Esophagus muscularis mucosa (tissue), 4 donors: ENCODE data around the gene LIN7C. TPM values are rescaled to one million over a fixed set of nuclear protein-coding genes. Genes with fewer than 3 reads are reported as not detected.

ENCODE experiments used
- DNase-seq: peaks from one replicate; pipeline ENCODE4 v3.0.0-alpha.2; 2017; ENCODE audit errors: extremely low spot score
- H3K27ac ChIP-seq, 4 donors: fragments of 200-600 bp; sonication (generic); replicated peaks in 1 of 4; 1 replicate in 3 of 4; 2 replicates in 1 of 4; pipeline ENCODE4 v1.5.1; 2016 to 2019; ENCODE audit warnings: mild to moderate bottlenecking in 1 of 4
- H3K27me3 ChIP-seq, 4 donors: fragments of 200-600 bp; sonication (generic); one replicate each; pipeline versions ENCODE4 v1.5.1 to v1.6.0; 2016 to 2019
- H3K36me3 ChIP-seq, 4 donors: fragments of 200-600 bp; sonication (generic); one replicate each; pipeline ENCODE4 v1.5.1; 2016 to 2019
- H3K4me1 ChIP-seq, 4 donors: fragments of 200-600 bp; sonication (generic); one replicate each; pipeline ENCODE4 v1.5.1; 2016 to 2019
- H3K4me3 ChIP-seq, 4 donors: fragments of 200-600 bp; sonication (generic); 1 replicate in 2 of 4; 2 replicates in 2 of 4; pipeline ENCODE4 v1.5.1; 2016 to 2019; ENCODE audit warnings: mild to moderate bottlenecking in 4 of 4, moderate library complexity in 1 of 4
- H3K9me3 ChIP-seq, 4 donors: fragments of 200-600 bp; sonication (generic); 1 replicate in 3 of 4; 2 replicates in 1 of 4; pipeline ENCODE4 v1.5.1; 2016 to 2019
- CTCF ChIP-seq, 3 experiments: fragments of 200-600 bp in 2 of 3; fragments of 450-650 bp in 1 of 3; sonication (generic) in 2 of 3; IDR thresholded peaks; one replicate each; pipeline ENCODE4 v1.5.1; 2017 to 2019; ENCODE audit warnings: antibody characterized with exemption in 3 of 3, mild to moderate bottlenecking in 2 of 3, moderate library complexity in 1 of 3
- EP300 ChIP-seq: sonication (generic); formaldehyde crosslinking; IDR thresholded peaks from one replicate; pipeline ENCODE4 v1.6.1; 2017; ENCODE audit warnings: antibody characterized with exemption
- POLR2A ChIP-seq: fragments of 450-650 bp; IDR thresholded peaks from one replicate; pipeline ENCODE4 v1.6.1; 2017; ENCODE audit warnings: antibody characterized with exemption, moderate library complexity, mild to moderate bottlenecking, low read depth
- POLR2AphosphoS5 ChIP-seq, 2 donors: sonication (generic); formaldehyde crosslinking; IDR thresholded peaks; one replicate each; pipeline ENCODE4 v1.6.1; 2017; ENCODE audit warnings: antibody characterized with exemption in 2 of 2
- WGBS: methylation state at CpG from one replicate; pipeline ENCODE4 v1.1.5; 2018; 5-methylcytosine and 5-hydroxymethylcytosine counted together
- intact Hi-C: fragments of 100-400 bp; cut with DNase I; formaldehyde crosslinking; loops from one replicate; pipeline ENCODE4 v1.15.1; 2023
- total RNA-seq, 4 donors: library from RNA; depleted of rRNA; stranded (reverse); fragments of >200 nt; gene quantifications; one replicate each; pipeline versions ENCODE4 v1.1.0 to v1.2.1, GENCODE V29; 2016

LIN7C gene
- total RNA-seq, 4 donors from 2014 or later = 33.2 to 46.3 (median 44.0) TPM

GRCh38 chr11:27551127-27551526, 44.6 kb upstream of the LIN7C start:
- no peaks in the 10 kb centered on the region for H3K27me3 ChIP-seq
- H3K36me3 ChIP-seq = no peaks in the 10 kb centered on the region
- no peak overlapping the region for H3K4me3 ChIP-seq
- H3K27ac ChIP-seq = no peak overlapping the region
- intact Hi-C loops = no loop called here
- H3K9me3 ChIP-seq = no peaks in the 10 kb centered on the region
- H3K4me1 ChIP-seq = no peaks in the 10 kb centered on the region
- TF ChIP-seq POLR2A (no peak), EP300 (no peak), POLR2AphosphoS5 (IDR thresholded peaks at IDR 0.05) (no peak), CTCF (IDR thresholded peaks at IDR 0.05) (no peak)
- DNase-seq = no peak

GRCh38 chr11:27545946-27546345, 39.4 kb upstream of the LIN7C start:
- H3K36me3 ChIP-seq = peaks cover 0 to 5% (median 0%) of the 10 kb centered on the region in 4 donors
- H3K4me3 ChIP-seq = no peak overlapping the region
- intact Hi-C loops = no loop called here
- no peaks in the 10 kb centered on the region for H3K9me3 ChIP-seq
- TF ChIP-seq POLR2A (no peak), CTCF (IDR thresholded peaks at IDR 0.05) (no peak), POLR2AphosphoS5 (IDR thresholded peaks at IDR 0.05) (no peak), EP300 (no peak)
- no peak overlapping the region for H3K27ac ChIP-seq
- H3K27me3 ChIP-seq = no peaks in the 10 kb centered on the region
- no peaks in the 10 kb centered on the region for H3K4me1 ChIP-seq
- DNase-seq = no peak

- TF ChIP-seq POLR2AphosphoS5 (IDR thresholded peaks at IDR 0.05) (no peak), CTCF (IDR thresholded peaks at IDR 0.05) (no peak), POLR2A (no peak), EP300 (no peak)
- intact Hi-C loops = no loop called here
These were observed 38.5 kb upstream of the LIN7C start for GRCh38 chr11:27545035-27545434.

GRCh38 chr11:27541790-27542189, 35.2 kb upstream of the LIN7C start:
- no peaks in the 10 kb centered on the region for H3K9me3 ChIP-seq
- no peak overlapping the region for H3K27ac ChIP-seq
- no peaks in the 10 kb centered on the region for H3K4me1 ChIP-seq
- peaks cover 0 to 5% (median 0%) of the 10 kb centered on the region in 4 donors for H3K36me3 ChIP-seq
- intact Hi-C loops = no loop called here
- TF ChIP-seq CTCF (IDR thresholded peaks at IDR 0.05) = no peak
- TF ChIP-seq POLR2A = no peak
- TF ChIP-seq EP300 = no peak
- TF ChIP-seq POLR2AphosphoS5 (IDR thresholded peaks at IDR 0.05) = no peak
- WGBS = 96% methylated on average over 2 of the region's 2 CpGs
- no peak for DNase-seq
- H3K27me3 ChIP-seq = no peaks in the 10 kb centered on the region
- H3K4me3 ChIP-seq = no peak overlapping the region

More at GRCh38 chr11:27545035-27545434, 38.5 kb upstream of the LIN7C start:
- no peak overlapping the region for H3K4me3 ChIP-seq
- no peaks in the 10 kb centered on the region for H3K4me1 ChIP-seq
- H3K36me3 ChIP-seq = peaks cover 0 to 5% (median 0%) of the 10 kb centered on the region in 4 donors
- no peak overlapping the region for H3K27ac ChIP-seq
- 100% methylated on average over 1 of the region's 3 CpGs for WGBS
- no peaks in the 10 kb centered on the region for H3K9me3 ChIP-seq
- no peak for DNase-seq
- H3K27me3 ChIP-seq = no peaks in the 10 kb centered on the region

- Histone ChIP-seq H3K4me1 (no peaks in the 10 kb centered on the region), H3K27ac (no peak overlapping the region), H3K9me3 (no peaks in the 10 kb centered on the region), H3K36me3 (peaks cover 0 to 5% (median 0%) of the 10 kb centered on the region in 4 donors), H3K4me3 (no peak overlapping the region), H3K27me3 (no peaks in the 10 kb centered on the region)
- no peak for DNase-seq
- intact Hi-C loops = no loop called here
- no peak for TF ChIP-seq POLR2AphosphoS5 (IDR thresholded peaks at IDR 0.05)
- TF ChIP-seq CTCF (IDR thresholded peaks at IDR 0.05) = no peak
- no peak for TF ChIP-seq POLR2A
- TF ChIP-seq EP300 = no peak
These were observed 33.5 kb upstream of the LIN7C start for GRCh38 chr11:27540051-27540450.
